ENCODE measurements around the gene CCDC61.
A peak's percentile ranks its signal among the peaks of the same experiment; 100 is the strongest.

CCDC61 gene

DNA sequence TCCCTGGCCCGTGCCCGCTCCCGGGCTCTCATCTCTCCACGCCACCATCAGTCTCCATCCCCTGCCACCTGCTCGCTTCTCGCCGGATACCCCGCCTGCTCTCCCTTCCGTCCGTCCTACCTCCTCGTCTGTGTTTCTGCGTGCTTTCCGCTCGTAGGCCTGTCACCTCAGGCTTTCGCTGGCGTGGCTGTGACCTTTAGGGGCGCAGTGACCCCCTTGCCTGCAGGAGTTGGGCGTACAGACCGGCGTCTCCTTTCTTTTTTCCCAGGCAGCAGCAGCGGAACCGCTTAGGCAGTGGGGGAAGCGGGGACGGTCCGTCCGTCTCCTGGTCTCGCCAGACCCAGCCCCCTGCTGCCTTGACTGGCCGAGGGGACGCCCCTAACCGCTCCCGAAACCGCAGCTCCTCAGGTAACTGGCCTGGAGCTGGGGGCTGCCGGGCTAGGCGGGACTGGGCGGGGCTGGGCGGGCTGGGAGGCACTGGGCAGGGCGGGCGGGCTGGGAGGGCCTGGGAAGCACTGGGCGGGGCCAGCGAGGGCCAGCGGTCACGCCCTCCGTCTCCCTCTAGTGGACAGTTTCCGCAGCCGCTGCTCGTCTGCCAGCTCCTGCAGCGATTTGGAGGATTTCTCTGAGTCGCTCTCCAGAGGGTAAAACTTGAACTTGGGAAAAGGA, 21.3 kb downstream of the CCDC61 start:
- DNase-seq = peak; percentile 80

- no peak for DNase-seq
Observed at GRCh38 chr19:46017095-46017429, 21.8 kb downstream of the CCDC61 start.

GRCh38 chr19:46017874-46018675, 22.8 kb downstream of the CCDC61 start:
- DNase-seq = no peak

DNA sequence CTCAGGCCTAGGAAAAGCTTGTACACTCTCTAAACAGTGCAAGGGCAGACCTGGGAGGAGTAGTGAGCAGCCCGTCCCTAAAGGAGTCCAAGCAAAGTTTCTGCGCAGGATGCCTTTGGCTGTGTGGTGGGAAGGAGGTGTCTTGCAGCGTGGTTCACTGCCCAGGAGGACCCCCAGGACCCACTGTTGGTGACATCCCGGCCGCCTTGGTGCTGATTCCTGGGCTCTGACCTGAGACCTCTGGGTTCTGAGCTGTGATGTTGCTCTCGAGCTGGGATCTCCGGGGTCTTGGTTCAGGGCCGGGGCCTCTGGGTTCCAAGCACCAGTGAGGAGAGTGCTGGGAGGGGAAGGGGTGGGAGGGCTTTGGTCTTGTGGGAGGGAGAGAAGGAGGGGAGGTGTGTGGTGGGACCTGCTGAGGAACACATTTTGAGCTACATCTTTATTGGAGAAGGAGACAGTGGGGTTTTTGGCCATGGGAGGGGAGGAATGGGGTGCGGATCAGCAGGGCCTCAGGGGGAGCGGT, 23.5 kb downstream of the CCDC61 start:
- DNase-seq = no peak

DNA sequence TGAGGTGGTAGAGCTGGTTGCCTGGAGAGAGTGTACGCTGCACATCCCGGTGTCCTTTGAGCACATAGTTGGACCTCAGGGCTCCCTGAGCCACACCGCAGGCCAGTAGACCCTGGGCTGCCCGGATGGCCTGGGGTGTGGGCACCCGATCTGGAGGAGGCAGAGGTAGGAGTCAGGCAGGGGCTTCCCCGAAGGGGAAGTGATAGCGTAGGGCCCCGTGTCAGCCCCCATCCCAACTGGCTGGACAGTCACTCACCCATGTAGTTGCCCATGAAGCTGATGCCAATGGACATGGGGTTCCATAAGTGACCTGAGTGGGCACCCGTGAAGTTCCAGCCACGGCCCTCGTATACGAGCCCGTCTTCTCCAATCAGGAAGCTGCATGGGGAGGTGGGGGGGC, 24.0 kb downstream of the CCDC61 start:
- DNase-seq = no peak

DNA sequence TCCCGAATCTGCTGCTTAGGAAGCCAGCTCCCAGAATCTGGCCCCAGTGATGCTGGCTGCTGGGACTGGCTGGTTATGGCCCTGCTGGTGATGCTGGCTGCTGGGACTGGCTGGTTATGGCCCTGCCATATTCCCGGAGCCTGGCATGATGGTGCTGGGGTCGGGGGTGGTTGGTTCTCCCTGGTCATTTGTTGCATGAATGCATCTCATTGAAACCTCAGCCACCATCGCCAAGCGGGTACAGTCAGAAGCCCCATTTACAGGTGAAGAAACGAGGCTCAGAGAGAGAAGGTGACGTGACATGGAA, 25.5 kb downstream of the CCDC61 start:
- no peak for DNase-seq

DNA sequence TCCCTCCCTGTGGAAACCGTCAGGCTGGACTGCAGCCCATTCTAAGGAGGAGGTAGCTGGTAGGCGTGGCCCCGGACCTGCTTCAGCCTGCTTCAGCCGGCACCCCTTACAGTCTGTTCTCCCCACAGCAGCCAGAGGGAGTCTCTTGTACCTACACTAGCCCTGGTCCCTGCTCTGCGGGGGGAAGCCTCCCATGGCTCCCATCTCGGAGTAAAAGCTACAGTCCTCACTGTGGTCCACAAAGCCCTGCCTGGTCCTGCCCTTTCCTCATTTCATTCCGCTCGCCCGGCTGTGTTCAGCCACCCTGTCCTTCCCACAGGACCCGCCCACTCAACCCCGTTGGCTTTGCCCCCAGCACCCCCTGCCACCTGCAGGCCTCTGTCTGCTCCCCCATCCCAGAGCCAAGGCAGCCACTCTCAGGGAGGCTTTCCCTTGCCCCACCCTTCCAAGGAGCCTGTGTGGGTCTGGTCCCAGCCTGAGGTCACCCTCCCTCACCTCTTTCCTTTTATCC, 26.3 kb downstream of the CCDC61 start:
- DNase-seq = no peak

- DNase-seq = no peak
Observed at GRCh38 chr19:46022061-46022430, 26.8 kb downstream of the CCDC61 start.

- no peak for DNase-seq
Observed at GRCh38 chr19:46022431-46023310, 27.4 kb downstream of the CCDC61 start, which contains the start of gene PGLYRP1. PGLYRP1 (minus strand) TSS chr19:46023053; CDS start chr19:46023021, 32 bp downstream.

- no peak for DNase-seq
Observed at GRCh38 chr19:46023311-46023779, 28.1 kb downstream of the CCDC61 start.

- DNase-seq = no peak
Observed at GRCh38 chr19:46025835-46026234, 30.6 kb downstream of the CCDC61 start.

GRCh38 chr19:46030812-46031550, 35.7 kb downstream of the CCDC61 start:
- no peak for DNase-seq

- DNase-seq = no peak
Observed at GRCh38 chr19:46031781-46032596, 36.7 kb downstream of the CCDC61 start.

GRCh38 chr19:46032597-46033025, 37.3 kb downstream of the CCDC61 start:
- DNase-seq = no peak

GRCh38 chr19:46033401-46033800, 38.1 kb downstream of the CCDC61 start:
- no peak for DNase-seq

- DNase-seq = no peak
Observed at GRCh38 chr19:46035546-46035945, 40.3 kb downstream of the CCDC61 start.

GRCh38 chr19:46035986-46036743, 40.9 kb downstream of the CCDC61 start:
- DNase-seq = no peak

- no peak for DNase-seq
Observed at GRCh38 chr19:46036744-46037128, 41.5 kb downstream of the CCDC61 start.

GRCh38 chr19:46040125-46040524, 44.9 kb downstream of the CCDC61 start:
- no peak for DNase-seq

- DNase-seq = no peak
Observed at GRCh38 chr19:46040952-46041500, 45.8 kb downstream of the CCDC61 start, which contains the start of gene IGFL4. IGFL4 (minus strand) TSS chr19:46041002; CDS start chr19:46040962, 40 bp downstream.

Measured in activated CD4-positive, alpha-beta T cell treated with anti-CD3 and anti-CD28 coated beads, Interleukin-2, amount 50 U/mL, for 16 hours (primary cell).